ENCODE results near the gene ARHGAP12.

The ARHGAP12 gene

DNA sequence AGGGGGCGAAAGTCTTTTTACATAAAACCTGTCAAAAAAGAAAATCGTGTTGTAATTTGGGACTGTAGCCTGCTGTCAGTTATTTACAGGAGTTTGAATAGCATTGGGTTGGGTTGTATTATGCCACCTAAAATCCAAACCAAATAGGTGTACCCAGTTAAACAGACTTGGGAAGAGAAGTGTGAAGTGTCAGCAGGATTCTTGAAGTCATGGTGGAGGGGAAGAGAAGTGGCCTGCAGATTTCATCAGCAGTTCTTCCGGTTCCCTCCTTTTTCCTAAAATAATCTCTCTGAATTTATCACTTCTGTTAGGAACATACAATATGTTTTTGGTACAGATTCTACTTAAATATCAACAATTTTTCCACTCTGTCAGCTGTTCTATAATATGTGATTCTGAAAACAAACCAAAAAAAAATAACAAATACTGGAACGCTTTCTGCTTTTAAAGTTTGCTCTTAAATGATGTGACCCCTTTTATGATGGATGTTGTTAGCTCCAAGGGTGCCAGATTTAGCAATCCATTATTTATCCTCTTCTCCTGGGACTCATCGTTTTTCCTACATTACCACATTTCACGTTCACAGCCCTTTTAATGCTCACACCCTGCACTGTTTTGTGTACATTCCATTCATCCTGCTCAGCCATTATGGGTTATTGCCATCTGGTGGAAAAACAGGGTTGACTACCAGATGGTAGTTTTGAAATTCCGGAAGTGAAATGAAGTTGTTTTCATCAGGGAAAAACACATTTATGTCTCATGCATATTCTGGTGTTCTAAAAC is 18.7 kb upstream of the ARHGAP12 start:
- DNase-seq (ENCODE audit: low spot score): no peak

DNA sequence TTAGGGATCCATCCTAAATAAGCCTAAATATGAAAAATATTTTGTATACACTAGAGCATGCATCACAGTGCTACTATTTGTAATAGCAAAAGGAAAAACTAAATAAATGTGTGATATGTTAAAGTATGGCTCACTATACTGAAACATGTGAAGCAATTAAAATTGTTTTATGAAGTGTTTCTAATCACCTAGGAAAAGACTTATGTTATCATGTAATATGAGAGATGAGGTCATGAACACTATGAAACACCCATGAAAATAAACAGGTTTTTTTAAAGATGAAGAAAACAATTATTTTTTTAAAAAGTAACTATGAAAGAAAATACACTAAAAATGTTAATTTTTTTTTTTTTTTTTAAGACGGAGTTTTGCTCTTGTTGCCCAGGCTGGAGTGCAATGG is 16.8 kb upstream of the ARHGAP12 start:
- DNase-seq (ENCODE audit: low spot score): no peak

- DNase-seq (ENCODE audit: low spot score): no peak
Measured at GRCh38 chr10:31944071-31944433, 15.4 kb upstream of the ARHGAP12 start.

DNA sequence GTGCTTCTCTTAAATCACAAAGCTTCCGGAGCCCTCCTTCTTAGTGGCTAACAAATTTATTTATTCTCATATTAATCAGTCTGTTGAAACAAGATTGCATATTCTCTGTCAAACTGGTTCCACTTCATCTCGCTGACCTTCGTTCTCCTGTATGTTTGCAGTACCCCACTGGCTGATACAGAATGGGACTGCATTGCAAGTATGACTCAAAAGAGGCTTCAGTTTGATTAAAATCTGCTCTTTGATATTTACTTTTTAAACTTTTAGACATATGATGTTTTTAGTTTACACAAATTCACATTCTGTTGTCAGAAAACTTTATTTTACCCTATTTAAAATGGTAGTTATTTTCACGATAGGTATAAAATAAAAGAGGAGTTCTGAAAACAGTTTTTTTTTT is 14.3 kb upstream of the ARHGAP12 start:
- DNase-seq (ENCODE audit: low spot score): no peak

DNA sequence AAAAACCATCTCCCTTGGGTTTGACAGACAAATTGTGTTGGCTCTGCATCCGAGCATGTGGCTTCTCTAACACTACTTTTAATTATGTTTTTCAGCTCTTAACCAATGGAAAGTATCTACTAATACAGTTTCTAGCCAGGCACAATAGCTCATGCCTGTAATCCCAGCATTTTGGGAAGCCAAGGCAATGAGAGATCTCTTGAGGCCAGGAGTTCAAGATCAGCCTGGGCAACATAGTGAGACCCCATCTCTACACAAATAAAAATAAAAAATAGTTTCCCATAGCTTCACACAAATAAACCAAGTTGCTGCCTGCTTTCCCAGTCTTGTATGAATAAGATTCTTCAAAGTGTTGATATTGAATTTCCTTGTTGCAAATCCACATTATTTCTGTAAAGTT is 13.8 kb upstream of the ARHGAP12 start:
- no peak for DNase-seq (ENCODE audit: low spot score)

- no peak for DNase-seq (ENCODE audit: low spot score)
Measured at GRCh38 chr10:31940839-31941653, 12.4 kb upstream of the ARHGAP12 start.

DNA sequence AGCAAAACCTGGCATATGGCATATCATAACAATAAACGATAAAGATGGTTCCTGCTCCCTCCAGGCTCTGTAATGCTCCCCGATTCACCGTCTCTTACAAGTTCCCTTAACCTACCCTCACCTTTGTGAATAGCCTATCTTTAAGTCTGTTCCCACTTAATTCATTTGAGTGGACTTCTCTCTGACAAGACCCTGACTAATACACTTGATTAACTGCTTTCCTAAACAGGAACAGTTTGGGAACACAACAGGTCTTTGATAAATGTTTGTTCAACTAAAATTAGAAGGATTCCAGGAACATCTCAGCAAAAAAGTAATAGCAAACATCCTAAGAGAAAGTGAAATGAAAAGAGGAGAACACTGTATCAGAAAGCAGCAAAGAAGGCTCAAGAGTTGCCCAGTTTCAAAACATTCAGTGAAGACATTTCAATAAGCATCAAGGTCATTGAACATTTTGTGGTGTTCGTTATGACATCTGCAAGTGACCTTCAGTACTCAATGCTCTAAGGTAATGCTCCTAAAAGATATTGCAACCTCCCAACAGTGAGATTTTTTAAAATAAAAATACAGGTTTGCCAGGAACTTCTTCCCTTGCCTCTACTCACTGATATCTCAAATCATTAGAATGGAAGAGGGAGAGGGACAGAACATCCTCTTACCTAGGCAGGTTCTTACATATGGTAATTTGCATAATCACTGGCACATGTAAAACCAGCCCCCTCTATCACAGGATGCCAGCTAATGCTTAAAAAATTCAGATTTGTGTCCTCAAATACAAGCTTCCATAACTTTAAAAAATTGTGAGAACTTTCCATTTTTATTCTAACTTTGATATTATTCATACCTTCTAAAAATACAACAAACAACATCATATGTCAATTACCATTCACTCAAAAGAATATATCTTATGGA is 11.4 kb upstream of the ARHGAP12 start:
- no peak for DNase-seq (ENCODE audit: low spot score)

GRCh38 chr10:31937371-31937770 is 8.7 kb upstream of the ARHGAP12 start:
- DNase-seq (ENCODE audit: low spot score): no peak

DNA sequence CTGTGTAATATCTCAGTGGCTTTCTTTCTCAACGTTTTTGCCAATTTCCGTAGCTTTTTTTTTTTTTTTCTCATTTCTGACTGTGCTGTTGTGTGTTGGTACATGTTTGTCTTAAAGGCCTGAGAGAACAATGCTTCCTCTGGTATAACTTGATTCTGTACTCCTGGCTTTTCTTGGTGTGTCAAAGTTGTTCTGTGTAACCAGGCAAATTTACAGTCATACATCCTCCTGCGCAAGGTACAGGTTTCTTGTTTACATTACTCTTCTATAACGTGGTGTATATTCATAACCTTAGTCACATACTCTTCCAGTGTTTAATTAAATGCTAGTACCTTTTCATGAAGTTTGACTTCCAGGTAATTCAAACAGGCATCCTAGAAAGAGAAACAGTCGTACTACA is 8.3 kb upstream of the ARHGAP12 start:
- no peak for DNase-seq (ENCODE audit: low spot score)

GRCh38 chr10:31936086-31936485 is 7.5 kb upstream of the ARHGAP12 start:
- DNase-seq (ENCODE audit: low spot score): no peak

DNA sequence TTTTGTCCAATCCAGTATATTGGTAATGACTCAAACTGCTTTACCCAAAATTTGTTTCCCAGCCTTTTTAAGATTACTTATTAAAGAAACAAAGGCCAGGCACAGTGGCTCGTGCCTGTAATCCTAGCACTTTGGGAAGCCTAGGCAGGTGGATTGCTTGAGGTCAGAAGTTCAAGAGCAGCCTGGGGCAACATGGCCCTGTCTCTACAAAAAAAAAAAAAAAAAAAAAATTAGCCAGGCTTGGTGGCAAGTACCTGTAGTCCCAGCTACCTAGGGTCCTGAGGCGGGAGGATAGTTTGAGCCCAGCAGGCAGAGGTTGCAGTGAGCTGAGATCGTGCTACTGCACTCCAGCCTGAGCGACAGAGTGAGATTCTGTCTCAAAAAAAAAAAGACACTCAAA is 7.0 kb upstream of the ARHGAP12 start:
- DNase-seq (ENCODE audit: low spot score): no peak

- no peak for DNase-seq (ENCODE audit: low spot score)
Measured at GRCh38 chr10:31932838-31933237, 4.2 kb upstream of the ARHGAP12 start.

DNA sequence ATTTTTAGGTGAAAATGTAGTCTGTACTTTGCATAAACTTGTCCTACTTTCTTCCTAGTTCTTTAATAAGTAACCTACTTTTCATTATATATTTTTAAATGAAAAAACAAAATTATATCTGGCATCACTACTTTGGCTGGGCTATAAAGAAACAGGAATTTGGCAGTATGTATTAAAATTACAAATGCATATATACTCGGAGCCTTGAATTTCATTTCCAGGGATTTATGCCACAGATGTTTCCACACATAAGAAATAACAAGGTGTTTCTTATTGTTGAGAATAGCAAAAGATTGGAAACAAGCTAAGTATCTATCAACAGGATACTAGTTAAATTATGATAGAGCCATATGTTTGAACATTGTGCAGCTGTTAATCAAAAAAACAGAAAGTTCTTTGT is 2.2 kb upstream of the ARHGAP12 start:
- no peak for DNase-seq (ENCODE audit: low spot score)

- no peak for DNase-seq (ENCODE audit: low spot score)
Measured at GRCh38 chr10:31930023-31930751, 1.6 kb upstream of the ARHGAP12 start.

DNA sequence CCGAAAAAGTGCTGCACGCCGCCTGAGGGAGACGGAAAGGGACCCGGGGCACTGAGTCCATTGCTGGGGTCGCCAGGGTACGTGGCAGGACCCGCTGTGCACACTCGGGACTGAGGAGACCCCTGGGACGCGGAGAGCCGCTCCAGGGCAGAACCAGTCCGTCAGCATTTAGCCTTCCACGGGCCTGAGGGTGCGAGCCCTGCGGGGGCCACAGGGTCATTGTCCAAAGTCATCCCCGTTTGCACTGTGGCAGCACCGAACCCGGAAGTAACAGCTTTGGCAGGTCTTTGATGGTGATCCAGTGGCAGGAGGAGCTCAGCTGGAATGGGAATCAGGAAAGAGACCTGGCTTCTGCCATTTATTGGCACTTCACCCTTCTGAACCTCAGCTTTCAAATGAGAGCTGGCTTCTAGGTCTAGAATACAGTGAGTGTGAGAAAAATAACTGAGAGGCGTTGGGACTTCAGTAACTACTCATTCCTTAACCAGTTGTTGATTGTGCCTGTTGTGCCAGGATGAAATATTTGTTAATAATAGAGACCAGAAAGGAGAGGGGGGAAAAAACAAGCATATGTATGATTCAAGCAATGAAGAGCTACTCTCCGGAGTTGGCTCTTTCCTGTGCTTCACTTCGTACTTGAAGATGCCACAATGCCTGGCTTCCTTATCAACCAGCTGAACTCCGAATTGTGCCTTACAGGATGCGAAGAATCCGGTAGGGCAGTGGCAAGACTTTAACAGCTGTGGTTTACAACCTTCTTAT is 811 bp upstream of the ARHGAP12 start:
- DNase-seq (ENCODE audit: low spot score): peak; percentile 59

- peak; percentile 34 for DNase-seq (ENCODE audit: low spot score)
Measured at GRCh38 chr10:31927884-31928548, 615 bp downstream of the ARHGAP12 start.

GRCh38 chr10:31927565-31927883 is 1.1 kb downstream of the ARHGAP12 start:
- DNase-seq (ENCODE audit: low spot score): peak; percentile 28

DNA sequence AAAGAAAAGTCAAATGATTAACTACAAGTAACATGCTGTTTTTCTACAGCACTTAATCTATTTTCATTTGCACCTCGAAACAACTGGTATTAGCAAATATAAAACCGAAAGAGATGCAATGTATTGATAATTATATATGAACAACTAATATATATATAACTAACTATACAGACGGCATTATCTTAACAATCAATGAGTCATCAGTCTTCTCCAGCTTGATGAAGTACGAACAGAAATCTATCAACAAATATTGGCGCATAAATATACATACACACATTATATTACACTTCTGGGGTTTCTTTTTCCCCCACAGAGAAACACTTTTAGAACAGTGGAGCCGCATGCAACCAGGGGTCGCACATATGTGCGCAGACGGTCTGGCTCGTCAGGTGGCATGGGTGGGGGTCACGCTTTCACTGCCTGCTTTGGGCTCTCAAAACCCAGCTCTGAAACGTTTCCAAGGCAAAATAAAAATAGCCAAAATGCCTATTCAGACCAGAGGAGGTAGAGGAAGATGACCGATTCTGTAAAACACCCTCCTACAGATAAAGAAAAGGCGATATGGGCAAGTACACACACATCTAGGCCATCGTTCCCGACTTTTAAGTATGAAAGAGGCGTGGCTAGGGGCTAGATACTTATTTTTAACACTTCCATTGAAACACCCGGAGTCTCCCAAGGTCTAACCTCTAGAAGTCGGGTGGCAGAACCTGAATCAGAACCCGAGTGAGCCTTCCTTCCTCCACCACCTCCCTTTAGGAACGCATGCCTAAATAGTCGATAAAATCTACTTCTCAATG is 1.7 kb downstream of the ARHGAP12 start:
- no peak for DNase-seq (ENCODE audit: low spot score)

DNA sequence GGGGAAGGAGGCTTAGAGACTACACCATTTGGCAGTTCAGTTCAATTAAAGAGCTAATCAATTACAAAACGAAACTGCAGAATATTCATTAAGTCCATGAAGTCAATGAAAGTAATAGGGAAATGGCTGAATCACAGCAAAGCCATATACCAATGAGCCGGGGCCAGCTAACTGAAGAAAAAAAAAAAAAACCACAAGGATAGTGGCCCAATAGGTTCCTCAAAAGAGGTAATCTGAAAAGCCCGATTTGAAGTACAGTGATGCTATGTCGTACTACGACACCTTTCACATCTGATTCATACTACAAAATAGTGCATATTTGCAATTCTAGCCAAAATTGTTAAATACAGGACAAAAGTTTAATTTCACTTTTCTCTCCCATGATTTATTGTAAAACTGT is 2.5 kb downstream of the ARHGAP12 start:
- DNase-seq (ENCODE audit: low spot score): no peak

DNA sequence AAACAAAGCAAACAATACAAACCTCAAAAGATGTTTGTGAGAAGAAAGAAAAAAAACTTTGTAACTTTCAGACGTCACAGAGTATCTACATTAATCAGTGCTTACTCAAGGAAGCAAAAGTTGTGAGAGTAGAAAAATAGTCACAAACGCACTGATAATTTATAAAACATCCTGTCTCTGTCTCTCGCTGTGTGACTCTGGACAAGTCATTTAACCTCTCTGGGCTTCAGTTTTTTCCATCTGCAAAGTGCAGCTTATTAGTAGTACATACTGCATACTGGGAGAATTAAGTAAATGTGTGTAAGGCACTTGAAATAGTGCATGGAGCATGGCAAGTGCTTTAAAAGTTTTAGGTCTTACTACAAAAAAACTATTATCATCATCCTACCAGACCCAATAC is 3.8 kb downstream of the ARHGAP12 start:
- no peak for DNase-seq (ENCODE audit: low spot score)

All from hematopoietic multipotent progenitor cell treated with erythropoietin and hydrocortisone succinate and interleukin-3 and kit ligand, for 15 days (in vitro differentiated cells).